T-helper 1 cell treated with Interleukin-12 subunit alpha and Interleukin-12 subunit beta and Interleukin-4 antibody, amounts not matched to agents 30 μg/mL and 1 μg/mL, for 36 hours (primary cell): ENCODE data around the gene PCNX3.

Source experiments
- H3K27ac Mint-ChIP-seq: one replicate; pipeline ENCODE4 v1.8.0; 2021; ENCODE audit warnings: mild to moderate bottlenecking, mixed read lengths
- H3K27me3 Mint-ChIP-seq: one replicate; pipeline ENCODE4 v1.8.0; 2021; ENCODE audit warnings: low read depth, mixed read lengths
- H3K36me3 Mint-ChIP-seq: one replicate; pipeline ENCODE4 v1.8.0; 2021; ENCODE audit warnings: low read depth, mixed read lengths
- H3K4me1 Mint-ChIP-seq: one replicate; pipeline ENCODE4 v1.8.0; 2021; ENCODE audit warnings: low read depth, mixed read lengths
- H3K4me3 Mint-ChIP-seq: one replicate; pipeline ENCODE4 v1.8.0; 2021; ENCODE audit warnings: mild to moderate bottlenecking, moderate library complexity, mixed read lengths
- H3K9me3 Mint-ChIP-seq: one replicate; pipeline ENCODE4 v1.8.0; 2021; ENCODE audit warnings: mixed read lengths

The PCNX3 gene

GRCh38 chr11:65604258-65604657 lies 11.3 kb upstream of the PCNX3 start:
- Mint-ChIP-seq H3K4me3 (no peak overlapping the region), H3K4me1 (peaks cover 7% of the 10 kb centered on the region), H3K27ac (no peak overlapping the region), H3K9me3 (no peaks in the 10 kb centered on the region), H3K27me3 (no peaks in the 10 kb centered on the region), H3K36me3 (peaks cover 28% of the 10 kb centered on the region)

GRCh38 chr11:65606876-65607613 lies 8.5 kb upstream of the PCNX3 start:
- H3K36me3 Mint-ChIP-seq = peaks cover 31% of the 10 kb centered on the region
- peaks cover 23% of the 10 kb centered on the region for H3K4me1 Mint-ChIP-seq
- no peak overlapping the region for H3K27ac Mint-ChIP-seq
- H3K27me3 Mint-ChIP-seq = no peaks in the 10 kb centered on the region
- H3K9me3 Mint-ChIP-seq = no peaks in the 10 kb centered on the region
- no peak overlapping the region for H3K4me3 Mint-ChIP-seq

- Mint-ChIP-seq H3K4me3 (no peak overlapping the region), H3K27me3 (no peaks in the 10 kb centered on the region), H3K9me3 (no peaks in the 10 kb centered on the region), H3K4me1 (peaks cover 29% of the 10 kb centered on the region), H3K36me3 (peaks cover 35% of the 10 kb centered on the region), H3K27ac (no peak overlapping the region)
Observed at GRCh38 chr11:65607614-65608426, 7.8 kb upstream of the PCNX3 start.

- peak overlapping the region; percentile 69 for H3K27ac Mint-ChIP-seq
- peaks cover 31% of the 10 kb centered on the region for H3K4me1 Mint-ChIP-seq
- H3K36me3 Mint-ChIP-seq = peaks cover 25% of the 10 kb centered on the region
- H3K4me3 Mint-ChIP-seq = peak overlapping the region; percentile 42
- H3K9me3 Mint-ChIP-seq = no peaks in the 10 kb centered on the region
- no peaks in the 10 kb centered on the region for H3K27me3 Mint-ChIP-seq
Observed at GRCh38 chr11:65609229-65609628, 6.3 kb upstream of the PCNX3 start.

GRCh38 chr11:65609665-65610064 lies 5.9 kb upstream of the PCNX3 start:
- no peak overlapping the region for H3K4me3 Mint-ChIP-seq
- H3K27ac Mint-ChIP-seq = peak overlapping the region; percentile 21
- H3K4me1 Mint-ChIP-seq = peaks cover 31% of the 10 kb centered on the region
- H3K36me3 Mint-ChIP-seq = peaks cover 23% of the 10 kb centered on the region
- no peaks in the 10 kb centered on the region for H3K9me3 Mint-ChIP-seq
- H3K27me3 Mint-ChIP-seq = no peaks in the 10 kb centered on the region

- Mint-ChIP-seq H3K9me3 (no peaks in the 10 kb centered on the region), H3K4me3 (no peak overlapping the region), H3K36me3 (peaks cover 23% of the 10 kb centered on the region), H3K4me1 (peaks cover 31% of the 10 kb centered on the region), H3K27ac (peak overlapping the region; percentile 73), H3K27me3 (peaks cover under 1% of the 10 kb centered on the region)
Observed at GRCh38 chr11:65610404-65610803, 5.2 kb upstream of the PCNX3 start.

- Mint-ChIP-seq H3K9me3 (no peaks in the 10 kb centered on the region), H3K36me3 (peaks cover 20% of the 10 kb centered on the region), H3K4me3 (peak overlapping the region; percentile 89), H3K27ac (peak overlapping the region; percentile 73), H3K27me3 (peaks cover 3% of the 10 kb centered on the region), H3K4me1 (peaks cover 31% of the 10 kb centered on the region)
Observed at GRCh38 chr11:65611028-65611757, 4.4 kb upstream of the PCNX3 start.

GRCh38 chr11:65611758-65612603 lies 3.6 kb upstream of the PCNX3 start:
- no peaks in the 10 kb centered on the region for H3K9me3 Mint-ChIP-seq
- peaks cover 3% of the 10 kb centered on the region for H3K27me3 Mint-ChIP-seq
- peaks cover 24% of the 10 kb centered on the region for H3K36me3 Mint-ChIP-seq
- peaks cover 38% of the 10 kb centered on the region for H3K4me1 Mint-ChIP-seq
- peak overlapping the region; percentile 92 for H3K27ac Mint-ChIP-seq
- peak overlapping the region; percentile 89 for H3K4me3 Mint-ChIP-seq

- Mint-ChIP-seq H3K4me1 (peaks cover 41% of the 10 kb centered on the region), H3K27me3 (peaks cover 3% of the 10 kb centered on the region), H3K9me3 (no peaks in the 10 kb centered on the region), H3K36me3 (peaks cover 25% of the 10 kb centered on the region), H3K27ac (peak overlapping the region; percentile 70), H3K4me3 (peak overlapping the region; percentile 89)
Observed at GRCh38 chr11:65612691-65613090, 2.9 kb upstream of the PCNX3 start.

- H3K4me1 Mint-ChIP-seq = peaks cover 39% of the 10 kb centered on the region
- peaks cover 3% of the 10 kb centered on the region for H3K27me3 Mint-ChIP-seq
- peak overlapping the region; percentile 89 for H3K4me3 Mint-ChIP-seq
- peaks cover 26% of the 10 kb centered on the region for H3K36me3 Mint-ChIP-seq
- peak overlapping the region; percentile 70 for H3K27ac Mint-ChIP-seq
- no peaks in the 10 kb centered on the region for H3K9me3 Mint-ChIP-seq
Observed at GRCh38 chr11:65613091-65613928, 2.3 kb upstream of the PCNX3 start.

GRCh38 chr11:65615950-65616574 lies 486 bp downstream of the PCNX3 start:
- H3K27ac Mint-ChIP-seq = peak overlapping the region; percentile 77
- H3K4me1 Mint-ChIP-seq = peaks cover 20% of the 10 kb centered on the region
- peaks cover 3% of the 10 kb centered on the region for H3K27me3 Mint-ChIP-seq
- no peaks in the 10 kb centered on the region for H3K9me3 Mint-ChIP-seq
- peak overlapping the region; percentile 95 for H3K4me3 Mint-ChIP-seq
- peaks cover 24% of the 10 kb centered on the region for H3K36me3 Mint-ChIP-seq

GRCh38 chr11:65616575-65617001 lies 1.0 kb downstream of the PCNX3 start:
- H3K4me1 Mint-ChIP-seq = peaks cover 20% of the 10 kb centered on the region

More at GRCh38 chr11:65616575-65617001, 1.0 kb downstream of the PCNX3 start:
- peak overlapping the region; percentile 77 for H3K27ac Mint-ChIP-seq
- peaks cover 3% of the 10 kb centered on the region for H3K27me3 Mint-ChIP-seq
- peaks cover 26% of the 10 kb centered on the region for H3K36me3 Mint-ChIP-seq
- H3K9me3 Mint-ChIP-seq = no peaks in the 10 kb centered on the region
- peak overlapping the region; percentile 95 for H3K4me3 Mint-ChIP-seq
